HCT116 (cell line): ENCODE data around the gene IL1RAPL2. TPM values are rescaled to one million over a fixed set of nuclear protein-coding genes. Genes with fewer than 3 reads are reported as not detected.

Experiments used
- ATAC-seq: fragments of 200-7000 bp; cut with Tn5 transposase; 2 replicates; pipeline ENCODE4 v1.9.1; 2020; ENCODE audit warnings: mild to moderate bottlenecking, moderate library complexity
- BruUV-seq: library from RNA; stranded (reverse); fragments of 400-500 nt; replicated peaks from 2 replicates; lab custom pipeline; 2021; lab: Mats Ljungman, UMichigan
- CTCF ChIA-PET: fragments of 300-600 bp; sonication (Branson Sonifier 250); formaldehyde crosslinking; loops from one replicate; lab custom pipeline; 2021; ENCODE audit warnings: antibody characterized with exemption; lab: Charles Lee
- POLR2A ChIA-PET: fragments of 300-600, 350-600 bp; sonication (Branson Sonifier 250); formaldehyde crosslinking; loops from one replicate; lab custom pipeline; 2021; ENCODE audit warnings: antibody characterized with exemption; lab: Charles Lee
- RAD21 ChIA-PET, 2 experiments: fragments of 300-600 bp; sonication (Branson Sonifier 250); formaldehyde crosslinking; loops; one replicate each; lab custom pipeline; 2023; ENCODE audit warnings: low total read pairs in 2 of 2; ENCODE audit not compliant: uncharacterized antibody in 2 of 2, unreplicated experiment in 2 of 2, low non-redundant PET in 1 of 2; lab: Charles Lee
- DNase-seq: peaks from one replicate; pipeline ENCODE4 v3.0.0-alpha.2; 2010; ENCODE audit warnings: low read depth, low spot score
- H2AFZ ChIP-seq: fragments of 200-600 bp; shearing (Covaris generic), sonication (generic); 2 replicates; pipeline ENCODE4 v1.6.1; 2017; ENCODE audit warnings: low read depth, mixed run types, mixed read lengths, antibody characterized with exemption, low read length; ENCODE audit not compliant: poor library complexity, severe bottlenecking
- H3K27ac ChIP-seq: 2 replicates; pipeline ENCODE4 v1.5.1; 2012; ENCODE audit warnings: low read depth, low read length
- H3K27me3 ChIP-seq: fragments of 200-600 bp; sonication (generic); 2 replicates; pipeline ENCODE4 v1.6.1; 2016; ENCODE audit warnings: mixed run types, low read length, mixed read lengths; ENCODE audit not compliant: insufficient read depth
- H3K36me3 ChIP-seq, 2 experiments: fragments of 200-500 bp in 1 of 2; fragments of 200-600 bp in 1 of 2; sonication (Bioruptor generic) in 1 of 2; sonication (generic) in 1 of 2; 2 replicates each; pipeline versions ENCODE4 v1.5.1 to v1.6.1; 2014 to 2016; ENCODE audit warnings: low read length in 2 of 2, inconsistent platforms in 1 of 2, mixed read lengths in 1 of 2, mixed run types in 1 of 2; ENCODE audit not compliant: insufficient read depth in 2 of 2, control insufficient read depth in 1 of 2
- H3K4me1 ChIP-seq, 2 experiments: fragments of 200-600 bp in 1 of 2; sonication (generic) in 1 of 2; 2 replicates each; pipeline versions ENCODE4 v1.5.1 to v1.6.1; 2012 to 2017; ENCODE audit warnings: low read length in 2 of 2, inconsistent platforms in 1 of 2, mild to moderate bottlenecking in 1 of 2, mixed read lengths in 1 of 2, mixed run types in 1 of 2, moderate library complexity in 1 of 2; ENCODE audit not compliant: insufficient read depth in 2 of 2, control insufficient read depth in 1 of 2
- H3K4me2 ChIP-seq: fragments of 200-600 bp; sonication (generic); 2 replicates; pipeline ENCODE4 v1.6.1; 2017; ENCODE audit warnings: mixed run types, low read length, mixed read lengths
- H3K4me3 ChIP-seq, 2 experiments: fragments of 200-600 bp in 1 of 2; sonication (generic) in 1 of 2; replicated peaks in 1 of 2; 2 replicates each; pipeline ENCODE4 v1.5.1; 2011 to 2016; ENCODE audit warnings: low read length in 2 of 2, control low read depth in 1 of 2, low read depth in 1 of 2, mild to moderate bottlenecking in 1 of 2, mixed read lengths in 1 of 2, mixed run types in 1 of 2
- H3K79me2 ChIP-seq: fragments of 200-600 bp; sonication (generic); 2 replicates; pipeline ENCODE4 v1.6.1; 2017; ENCODE audit warnings: mild to moderate bottlenecking, mixed run types, low read length, moderate library complexity, mixed read lengths; ENCODE audit not compliant: insufficient read depth
- H3K9ac ChIP-seq: fragments of 200-600 bp; sonication (generic); 2 replicates; pipeline ENCODE4 v1.6.1; 2016; ENCODE audit warnings: low read length, mixed read lengths
- H3K9me2 ChIP-seq: fragments of 200-600 bp; sonication (generic), shearing (Covaris generic); 2 replicates; pipeline ENCODE4 v1.6.1; 2017; ENCODE audit warnings: mixed run types, mild to moderate bottlenecking, moderate library complexity; ENCODE audit not compliant: insufficient read depth
- H3K9me3 ChIP-seq, 2 experiments: fragments of 200-500 bp in 1 of 2; fragments of 200-600 bp in 1 of 2; sonication (Bioruptor generic) in 1 of 2; sonication (generic) in 1 of 2; 2 replicates each; pipeline ENCODE4 v1.6.1; 2014 to 2017; ENCODE audit warnings: low read length in 2 of 2, mixed read lengths in 2 of 2, inconsistent platforms in 1 of 2, low read depth in 1 of 2, mild to moderate bottlenecking in 1 of 2, mixed run types in 1 of 2, moderate library complexity in 1 of 2; ENCODE audit not compliant: control insufficient read depth in 1 of 2, insufficient read depth in 1 of 2
- H4K20me1 ChIP-seq: fragments of 200-600 bp; sonication (generic), shearing (Covaris generic); 2 replicates; pipeline ENCODE4 v1.6.1; 2017; ENCODE audit warnings: mixed run types, mild to moderate bottlenecking, moderate library complexity; ENCODE audit not compliant: insufficient read depth
- CBX3 ChIP-seq: IDR thresholded peaks from 2 replicates; pipeline ENCODE4 v1.6.1; 2012; ENCODE audit warnings: low read depth
- EGR1 ChIP-seq: IDR thresholded peaks from 2 replicates; pipeline ENCODE4 v1.6.1; 2012; ENCODE audit warnings: low read depth
- JUND ChIP-seq: IDR thresholded peaks from 2 replicates; pipeline ENCODE4 v1.6.1; 2012
- POLR2AphosphoS5 ChIP-seq: IDR thresholded peaks from 2 replicates; pipeline ENCODE4 v1.6.1; 2011; ENCODE audit warnings: mild to moderate bottlenecking, low read depth, low read length, moderate library complexity
- RAD21 ChIP-seq: IDR thresholded peaks from 2 replicates; pipeline ENCODE4 v1.6.1; 2012; ENCODE audit warnings: low read depth, mild to moderate bottlenecking
- SIN3A ChIP-seq: IDR thresholded peaks from 2 replicates; pipeline ENCODE4 v1.6.1; 2012; ENCODE audit warnings: low read depth
- YY1 ChIP-seq: IDR thresholded peaks from 2 replicates; pipeline ENCODE4 v1.6.1; 2011; ENCODE audit warnings: low read length, low read depth, moderate library complexity, mild to moderate bottlenecking; ENCODE audit not compliant: insufficient replicate concordance; ENCODE audit errors: extremely low read depth
- intact Hi-C: fragments of 100-400 bp; cut with micrococcal nuclease; formaldehyde crosslinking; loops from 2 replicates; pipeline ENCODE4 v1.10.0; 2022
- total RNA-seq: library from RNA; stranded (reverse); gene quantifications from one replicate; pipeline ENCODE4 v1.2.1, GENCODE V29; 2021; ENCODE audit not compliant: unreplicated experiment
- TF ChIP-seq, protein P1 (sequence below), 3 experiments: fragments of 200-600 bp in 1 of 3; sonication (generic) in 1 of 3; IDR thresholded peaks in 2 of 3; conservative IDR thresholded peaks in 1 of 3; 2 replicates each; pipeline ENCODE4 v1.5.1; 2012 to 2017; ENCODE audit warnings: low read depth in 2 of 3, low read length in 2 of 3, antibody characterized with exemption in 1 of 3, borderline replicate concordance in 1 of 3, control low read depth in 1 of 3, mild to moderate bottlenecking in 1 of 3, mixed read lengths in 1 of 3, mixed run types in 1 of 3, moderate library complexity in 1 of 3; ENCODE audit not compliant: insufficient read depth in 1 of 3
- TF ChIP-seq, protein P2 (sequence below): IDR thresholded peaks from 2 replicates; pipeline ENCODE4 v1.6.1; 2012
- TF ChIP-seq, protein P3 (sequence below): IDR thresholded peaks from 2 replicates; pipeline ENCODE4 v1.6.1; 2012; ENCODE audit warnings: low read depth
- TF ChIP-seq, protein P4 (sequence below): IDR thresholded peaks from 2 replicates; pipeline ENCODE4 v1.6.1; 2011; ENCODE audit warnings: mild to moderate bottlenecking, low read length, moderate library complexity; ENCODE audit not compliant: insufficient replicate concordance; ENCODE audit errors: extremely low read depth

IL1RAPL2 gene
- total RNA-seq, 1 experiment from 2014 or later: not detected

DNA sequence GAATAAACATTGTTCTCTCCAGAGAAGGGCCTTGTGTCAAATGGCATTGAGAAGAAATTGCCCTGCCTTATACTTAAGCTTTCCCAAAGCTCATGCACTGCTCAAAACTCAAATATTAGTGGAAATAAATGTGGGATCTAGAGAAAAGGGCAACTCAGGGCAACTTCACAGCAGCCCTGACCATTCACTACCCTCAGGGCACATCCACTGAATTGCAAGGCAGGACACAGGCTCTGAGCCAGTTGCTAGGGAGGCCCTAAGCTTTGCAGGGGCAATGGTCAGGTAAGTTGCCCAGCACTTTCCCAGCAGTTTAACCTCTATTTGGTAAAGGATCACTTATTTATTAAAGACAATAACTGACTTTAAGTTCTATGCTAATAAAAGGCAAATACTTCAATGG lies 909.8 kb downstream of the IL1RAPL2 start:
- Histone ChIP-seq H3K27ac (no peak overlapping the region), H3K27me3 (no peaks in the 10 kb centered on the region), H3K4me2 (no peak overlapping the region), H3K4me1 (no peaks in the 10 kb centered on the region), H3K9me3 (no peaks in the 10 kb centered on the region), H2AFZ (no peak overlapping the region), H3K9ac (no peak overlapping the region), H3K36me3 (no peaks in the 10 kb centered on the region), H4K20me1 (no peaks in the 10 kb centered on the region), H3K9me2 (no peaks in the 10 kb centered on the region), H3K4me3 (no peak overlapping the region), H3K79me2 (no peaks in the 10 kb centered on the region)
- no TSS peak for BruUV-seq
- TF ChIP-seq YY1 (no peak), SIN3A (no peak), POLR2AphosphoS5 (no peak), RAD21 (no peak), JUND (no peak), CBX3 (no peak), EGR1 (no peak)
- TF ChIP-seq, protein P1, sequence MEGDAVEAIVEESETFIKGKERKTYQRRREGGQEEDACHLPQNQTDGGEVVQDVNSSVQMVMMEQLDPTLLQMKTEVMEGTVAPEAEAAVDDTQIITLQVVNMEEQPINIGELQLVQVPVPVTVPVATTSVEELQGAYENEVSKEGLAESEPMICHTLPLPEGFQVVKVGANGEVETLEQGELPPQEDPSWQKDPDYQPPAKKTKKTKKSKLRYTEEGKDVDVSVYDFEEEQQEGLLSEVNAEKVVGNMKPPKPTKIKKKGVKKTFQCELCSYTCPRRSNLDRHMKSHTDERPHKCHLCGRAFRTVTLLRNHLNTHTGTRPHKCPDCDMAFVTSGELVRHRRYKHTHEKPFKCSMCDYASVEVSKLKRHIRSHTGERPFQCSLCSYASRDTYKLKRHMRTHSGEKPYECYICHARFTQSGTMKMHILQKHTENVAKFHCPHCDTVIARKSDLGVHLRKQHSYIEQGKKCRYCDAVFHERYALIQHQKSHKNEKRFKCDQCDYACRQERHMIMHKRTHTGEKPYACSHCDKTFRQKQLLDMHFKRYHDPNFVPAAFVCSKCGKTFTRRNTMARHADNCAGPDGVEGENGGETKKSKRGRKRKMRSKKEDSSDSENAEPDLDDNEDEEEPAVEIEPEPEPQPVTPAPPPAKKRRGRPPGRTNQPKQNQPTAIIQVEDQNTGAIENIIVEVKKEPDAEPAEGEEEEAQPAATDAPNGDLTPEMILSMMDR (IDR thresholded peaks at IDR 0.05 in 2 of 3, conservative IDR thresholded peaks at IDR 0.05 in 1 of 3; ENCODE audit: borderline replicate concordance in 1 of 3, insufficient read depth in 1 of 3, low read depth in 2 of 3, low read length in 2 of 3): no peak
- TF ChIP-seq, protein P2, sequence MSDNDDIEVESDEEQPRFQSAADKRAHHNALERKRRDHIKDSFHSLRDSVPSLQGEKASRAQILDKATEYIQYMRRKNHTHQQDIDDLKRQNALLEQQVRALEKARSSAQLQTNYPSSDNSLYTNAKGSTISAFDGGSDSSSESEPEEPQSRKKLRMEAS: no peak
- TF ChIP-seq, protein P3, sequence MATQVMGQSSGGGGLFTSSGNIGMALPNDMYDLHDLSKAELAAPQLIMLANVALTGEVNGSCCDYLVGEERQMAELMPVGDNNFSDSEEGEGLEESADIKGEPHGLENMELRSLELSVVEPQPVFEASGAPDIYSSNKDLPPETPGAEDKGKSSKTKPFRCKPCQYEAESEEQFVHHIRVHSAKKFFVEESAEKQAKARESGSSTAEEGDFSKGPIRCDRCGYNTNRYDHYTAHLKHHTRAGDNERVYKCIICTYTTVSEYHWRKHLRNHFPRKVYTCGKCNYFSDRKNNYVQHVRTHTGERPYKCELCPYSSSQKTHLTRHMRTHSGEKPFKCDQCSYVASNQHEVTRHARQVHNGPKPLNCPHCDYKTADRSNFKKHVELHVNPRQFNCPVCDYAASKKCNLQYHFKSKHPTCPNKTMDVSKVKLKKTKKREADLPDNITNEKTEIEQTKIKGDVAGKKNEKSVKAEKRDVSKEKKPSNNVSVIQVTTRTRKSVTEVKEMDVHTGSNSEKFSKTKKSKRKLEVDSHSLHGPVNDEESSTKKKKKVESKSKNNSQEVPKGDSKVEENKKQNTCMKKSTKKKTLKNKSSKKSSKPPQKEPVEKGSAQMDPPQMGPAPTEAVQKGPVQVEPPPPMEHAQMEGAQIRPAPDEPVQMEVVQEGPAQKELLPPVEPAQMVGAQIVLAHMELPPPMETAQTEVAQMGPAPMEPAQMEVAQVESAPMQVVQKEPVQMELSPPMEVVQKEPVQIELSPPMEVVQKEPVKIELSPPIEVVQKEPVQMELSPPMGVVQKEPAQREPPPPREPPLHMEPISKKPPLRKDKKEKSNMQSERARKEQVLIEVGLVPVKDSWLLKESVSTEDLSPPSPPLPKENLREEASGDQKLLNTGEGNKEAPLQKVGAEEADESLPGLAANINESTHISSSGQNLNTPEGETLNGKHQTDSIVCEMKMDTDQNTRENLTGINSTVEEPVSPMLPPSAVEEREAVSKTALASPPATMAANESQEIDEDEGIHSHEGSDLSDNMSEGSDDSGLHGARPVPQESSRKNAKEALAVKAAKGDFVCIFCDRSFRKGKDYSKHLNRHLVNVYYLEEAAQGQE: no peak
- TF ChIP-seq, protein P4, sequence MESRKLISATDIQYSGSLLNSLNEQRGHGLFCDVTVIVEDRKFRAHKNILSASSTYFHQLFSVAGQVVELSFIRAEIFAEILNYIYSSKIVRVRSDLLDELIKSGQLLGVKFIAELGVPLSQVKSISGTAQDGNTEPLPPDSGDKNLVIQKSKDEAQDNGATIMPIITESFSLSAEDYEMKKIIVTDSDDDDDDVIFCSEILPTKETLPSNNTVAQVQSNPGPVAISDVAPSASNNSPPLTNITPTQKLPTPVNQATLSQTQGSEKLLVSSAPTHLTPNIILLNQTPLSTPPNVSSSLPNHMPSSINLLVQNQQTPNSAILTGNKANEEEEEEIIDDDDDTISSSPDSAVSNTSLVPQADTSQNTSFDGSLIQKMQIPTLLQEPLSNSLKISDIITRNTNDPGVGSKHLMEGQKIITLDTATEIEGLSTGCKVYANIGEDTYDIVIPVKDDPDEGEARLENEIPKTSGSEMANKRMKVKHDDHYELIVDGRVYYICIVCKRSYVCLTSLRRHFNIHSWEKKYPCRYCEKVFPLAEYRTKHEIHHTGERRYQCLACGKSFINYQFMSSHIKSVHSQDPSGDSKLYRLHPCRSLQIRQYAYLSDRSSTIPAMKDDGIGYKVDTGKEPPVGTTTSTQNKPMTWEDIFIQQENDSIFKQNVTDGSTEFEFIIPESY: no peak
- POLR2A ChIA-PET: no interaction called here
- DNase-seq (no peak), ATAC-seq (no peak)
- CTCF ChIA-PET: no interaction called here
- RAD21 ChIA-PET: no interaction called here
- intact Hi-C loops: no loop called here
